SU-DHL-6 (cell line): ENCODE measurements around the gene WDR37.

Experiments used
- EZH2phosphoT487 ChIP-seq: fragments of 200-600 bp; sonication (generic), shearing (Covaris generic); conservative IDR thresholded peaks from 2 replicates; pipeline ENCODE4 v1.6.1; 2018; ENCODE audit warnings: mild to moderate bottlenecking, antibody characterized with exemption, low read length, moderate library complexity, mixed read lengths
- TF ChIP-seq, protein P1 (sequence below): fragments of 200-600 bp; sonication (generic); IDR thresholded peaks from one replicate; pipeline ENCODE4 v1.5.1; 2017; ENCODE audit warnings: antibody characterized with exemption, mild to moderate bottlenecking, low read length, moderate library complexity; ENCODE audit not compliant: insufficient read depth, poor library complexity, severe bottlenecking

DNA sequence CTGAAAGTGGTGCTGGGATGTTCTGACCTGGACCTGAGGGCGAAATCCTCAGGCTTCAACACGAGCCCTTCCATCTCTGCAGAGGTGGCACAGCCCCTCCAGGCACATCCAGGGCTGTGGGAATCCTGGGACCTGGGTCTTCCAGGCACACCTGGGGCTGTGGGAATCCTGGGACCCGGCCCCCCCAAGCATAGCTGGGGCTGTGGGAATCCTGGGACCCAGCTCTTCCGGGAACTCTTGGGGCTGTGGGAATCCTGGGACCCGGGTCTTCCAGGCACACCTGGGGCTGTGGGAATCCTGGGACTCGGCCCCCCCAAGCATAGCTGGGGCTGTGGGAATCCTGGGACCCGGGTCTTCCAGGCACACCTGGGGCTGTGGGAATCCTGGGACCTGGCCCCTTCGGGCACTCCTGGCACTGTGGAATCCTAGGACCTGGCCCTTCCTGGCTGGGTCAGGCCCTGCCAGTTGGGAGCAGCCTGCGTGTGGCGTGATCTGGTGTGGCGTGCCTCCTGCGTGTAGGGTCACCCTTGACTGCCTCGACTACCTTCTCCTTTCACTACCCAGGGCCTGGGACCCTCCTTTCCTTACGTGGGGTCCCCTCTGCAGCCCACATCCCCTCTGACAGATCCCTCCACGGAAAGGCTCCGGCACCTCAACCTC, 124.0 kb downstream of the WDR37 start:
- TF ChIP-seq, protein P1, sequence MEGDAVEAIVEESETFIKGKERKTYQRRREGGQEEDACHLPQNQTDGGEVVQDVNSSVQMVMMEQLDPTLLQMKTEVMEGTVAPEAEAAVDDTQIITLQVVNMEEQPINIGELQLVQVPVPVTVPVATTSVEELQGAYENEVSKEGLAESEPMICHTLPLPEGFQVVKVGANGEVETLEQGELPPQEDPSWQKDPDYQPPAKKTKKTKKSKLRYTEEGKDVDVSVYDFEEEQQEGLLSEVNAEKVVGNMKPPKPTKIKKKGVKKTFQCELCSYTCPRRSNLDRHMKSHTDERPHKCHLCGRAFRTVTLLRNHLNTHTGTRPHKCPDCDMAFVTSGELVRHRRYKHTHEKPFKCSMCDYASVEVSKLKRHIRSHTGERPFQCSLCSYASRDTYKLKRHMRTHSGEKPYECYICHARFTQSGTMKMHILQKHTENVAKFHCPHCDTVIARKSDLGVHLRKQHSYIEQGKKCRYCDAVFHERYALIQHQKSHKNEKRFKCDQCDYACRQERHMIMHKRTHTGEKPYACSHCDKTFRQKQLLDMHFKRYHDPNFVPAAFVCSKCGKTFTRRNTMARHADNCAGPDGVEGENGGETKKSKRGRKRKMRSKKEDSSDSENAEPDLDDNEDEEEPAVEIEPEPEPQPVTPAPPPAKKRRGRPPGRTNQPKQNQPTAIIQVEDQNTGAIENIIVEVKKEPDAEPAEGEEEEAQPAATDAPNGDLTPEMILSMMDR = no peak
- no peak for TF ChIP-seq EZH2phosphoT487
